ENCODE measurements around the gene MROH7.

The MROH7 gene

DNA sequence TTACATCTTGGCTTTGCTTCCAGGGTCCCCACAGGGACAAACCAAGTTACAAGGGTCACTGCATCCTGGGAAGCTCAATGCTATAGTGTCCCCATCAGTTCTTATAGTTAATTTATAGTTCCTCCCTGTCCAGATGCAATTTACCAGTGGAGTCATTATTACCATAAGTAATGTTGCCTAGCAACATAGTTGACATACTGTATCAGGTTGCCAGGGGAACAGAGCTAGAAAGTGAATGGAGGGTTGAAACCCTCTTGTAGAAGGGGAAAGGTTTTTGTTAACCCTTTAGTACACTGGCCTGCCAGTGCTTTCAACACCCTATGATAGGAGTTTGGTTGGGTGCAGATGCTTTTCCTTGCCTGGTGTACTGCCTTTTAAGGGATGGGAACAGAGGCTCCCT is 39.8 kb downstream of the MROH7 start:
- no peak overlapping the region for H3K4me3 ChIP-seq (replicated peaks; ENCODE audit: low read depth, low read length)
- peak; percentile 10 for DNase-seq (ENCODE audit: extremely low read depth, low read depth)
- TF ChIP-seq, protein P1, sequence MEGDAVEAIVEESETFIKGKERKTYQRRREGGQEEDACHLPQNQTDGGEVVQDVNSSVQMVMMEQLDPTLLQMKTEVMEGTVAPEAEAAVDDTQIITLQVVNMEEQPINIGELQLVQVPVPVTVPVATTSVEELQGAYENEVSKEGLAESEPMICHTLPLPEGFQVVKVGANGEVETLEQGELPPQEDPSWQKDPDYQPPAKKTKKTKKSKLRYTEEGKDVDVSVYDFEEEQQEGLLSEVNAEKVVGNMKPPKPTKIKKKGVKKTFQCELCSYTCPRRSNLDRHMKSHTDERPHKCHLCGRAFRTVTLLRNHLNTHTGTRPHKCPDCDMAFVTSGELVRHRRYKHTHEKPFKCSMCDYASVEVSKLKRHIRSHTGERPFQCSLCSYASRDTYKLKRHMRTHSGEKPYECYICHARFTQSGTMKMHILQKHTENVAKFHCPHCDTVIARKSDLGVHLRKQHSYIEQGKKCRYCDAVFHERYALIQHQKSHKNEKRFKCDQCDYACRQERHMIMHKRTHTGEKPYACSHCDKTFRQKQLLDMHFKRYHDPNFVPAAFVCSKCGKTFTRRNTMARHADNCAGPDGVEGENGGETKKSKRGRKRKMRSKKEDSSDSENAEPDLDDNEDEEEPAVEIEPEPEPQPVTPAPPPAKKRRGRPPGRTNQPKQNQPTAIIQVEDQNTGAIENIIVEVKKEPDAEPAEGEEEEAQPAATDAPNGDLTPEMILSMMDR (IDR thresholded peaks at IDR 0.05; ENCODE audit: low read depth, low read length, missing control alignments): no peak

DNA sequence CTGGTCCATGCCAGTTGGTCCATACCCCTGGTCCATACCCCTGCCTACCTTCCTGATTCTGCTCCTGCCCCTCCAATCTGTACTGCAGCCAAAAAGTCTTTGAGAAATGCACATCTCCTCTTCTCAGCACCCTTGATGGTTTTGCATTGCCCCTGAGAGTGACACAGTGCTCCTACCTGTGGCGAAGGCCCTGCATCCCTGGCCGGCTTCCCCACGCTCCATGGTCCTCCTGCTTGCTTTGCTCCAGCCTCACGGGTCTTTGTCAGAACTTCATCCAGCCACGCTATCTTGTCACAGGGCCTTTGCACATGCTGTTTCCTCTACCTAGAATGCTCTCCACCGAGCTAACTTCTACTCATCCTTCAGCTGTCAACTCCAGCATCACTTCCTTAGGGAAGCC is 41.9 kb downstream of the MROH7 start:
- DNase-seq (ENCODE audit: extremely low read depth, low read depth): no peak
- H3K4me3 ChIP-seq (replicated peaks; ENCODE audit: low read depth, low read length): no peak overlapping the region
- TF ChIP-seq, protein P1 (IDR thresholded peaks at IDR 0.05; ENCODE audit: low read depth, low read length, missing control alignments): no peak

GRCh38 chr1:54685335-54685905 is 43.8 kb downstream of the MROH7 start:
- no peak for DNase-seq (ENCODE audit: extremely low read depth, low read depth)
- no peak overlapping the region for H3K4me3 ChIP-seq (replicated peaks; ENCODE audit: low read depth, low read length)
- TF ChIP-seq, protein P1 (IDR thresholded peaks at IDR 0.05; ENCODE audit: low read depth, low read length, missing control alignments): no peak

DNA sequence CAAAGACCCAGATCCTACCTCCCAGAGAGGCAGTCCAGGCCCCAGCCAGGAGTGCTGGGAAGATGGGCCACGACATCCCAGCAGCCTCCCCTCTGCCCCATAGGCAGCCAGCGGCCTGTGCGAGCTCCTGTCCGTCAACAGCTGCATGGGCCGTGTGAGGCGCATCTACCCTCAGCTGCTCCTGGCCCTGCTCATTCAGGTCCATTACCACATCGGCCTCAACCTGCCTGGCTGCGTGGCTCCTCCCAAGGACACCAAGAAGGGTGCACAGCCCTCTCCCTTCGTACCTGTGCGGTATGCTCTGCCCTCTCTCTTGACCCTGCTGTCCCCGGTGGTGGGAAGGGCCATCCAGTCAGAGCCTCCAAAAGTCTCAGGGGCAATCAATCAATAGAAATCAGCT is 44.6 kb downstream of the MROH7 start:
- TF ChIP-seq, protein P1 (IDR thresholded peaks at IDR 0.05; ENCODE audit: low read depth, low read length, missing control alignments): no peak
- no peak for DNase-seq (ENCODE audit: extremely low read depth, low read depth)
- H3K4me3 ChIP-seq (replicated peaks; ENCODE audit: low read depth, low read length): no peak overlapping the region

DNA sequence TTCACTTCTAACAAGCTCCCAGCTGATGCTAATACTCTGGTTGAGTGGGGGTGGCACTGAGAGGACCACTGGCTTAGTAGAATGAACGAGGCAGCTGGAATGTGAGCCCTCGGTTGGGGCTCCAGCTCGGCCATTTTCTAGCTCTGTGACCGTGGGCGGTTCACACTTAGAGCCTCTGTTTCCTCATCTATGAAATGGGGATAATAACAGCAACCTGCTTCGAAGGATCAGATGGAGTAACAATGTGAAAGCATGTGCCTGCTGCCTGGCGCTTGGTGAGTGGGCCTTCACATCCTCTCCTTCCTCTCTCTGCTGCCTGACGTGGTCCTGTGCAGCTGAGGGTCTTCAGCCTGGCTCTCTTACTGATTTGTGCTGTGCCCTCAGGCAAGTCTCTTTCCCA is 53.2 kb downstream of the MROH7 start:
- TF ChIP-seq, protein P1 (IDR thresholded peaks at IDR 0.05; ENCODE audit: low read depth, low read length, missing control alignments): no peak
- no peak for DNase-seq (ENCODE audit: extremely low read depth, low read depth)
- H3K4me3 ChIP-seq (replicated peaks; ENCODE audit: low read depth, low read length): no peak overlapping the region

DNA sequence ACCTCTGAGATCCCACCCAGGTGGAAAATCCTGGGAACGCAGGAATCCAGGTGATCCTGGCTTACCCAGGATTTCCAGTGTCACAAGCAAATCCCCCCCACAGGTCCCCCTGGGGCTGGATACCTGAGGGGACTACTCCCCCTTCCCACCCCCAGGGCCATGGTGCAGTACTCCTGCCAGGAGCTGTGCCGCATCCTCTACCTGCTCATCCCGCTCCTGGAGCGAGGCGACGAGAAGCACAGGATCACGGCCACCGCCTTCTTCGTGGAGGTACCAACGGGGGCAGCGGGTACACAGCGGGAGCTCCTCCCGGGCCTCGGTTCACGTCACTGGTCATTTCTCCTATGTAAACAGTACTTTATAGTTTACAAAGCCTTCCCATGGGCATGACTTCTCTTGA is 53.6 kb downstream of the MROH7 start:
- H3K4me3 ChIP-seq (replicated peaks; ENCODE audit: low read depth, low read length): no peak overlapping the region
- no peak for DNase-seq (ENCODE audit: extremely low read depth, low read depth)
- TF ChIP-seq, protein P1 (IDR thresholded peaks at IDR 0.05; ENCODE audit: low read depth, low read length, missing control alignments): no peak

DNA sequence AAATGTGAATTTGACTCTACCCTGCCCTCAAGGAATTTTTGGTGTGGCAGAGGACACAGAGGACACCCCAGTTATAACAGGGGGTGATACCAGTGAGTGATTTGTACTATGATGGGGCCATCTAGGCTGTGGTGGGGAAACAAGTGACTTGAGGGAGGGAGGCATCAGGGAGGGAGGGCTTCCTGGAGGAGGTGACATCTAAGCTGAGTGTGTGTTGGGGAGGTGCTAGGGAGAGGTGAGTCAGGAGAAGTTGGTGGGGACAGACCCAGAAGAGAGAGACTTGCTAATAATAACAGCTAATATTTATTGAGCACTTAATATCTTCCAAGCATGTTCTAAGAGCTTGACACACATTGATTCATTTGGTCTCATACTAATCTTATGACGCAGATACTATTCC is 54.2 kb downstream of the MROH7 start:
- DNase-seq (ENCODE audit: extremely low read depth, low read depth): no peak
- TF ChIP-seq, protein P1 (IDR thresholded peaks at IDR 0.05; ENCODE audit: low read depth, low read length, missing control alignments): no peak
- H3K4me3 ChIP-seq (replicated peaks; ENCODE audit: low read depth, low read length): no peak overlapping the region

Measured in HFF-Myc (cell line).